ENCODE results near the gene SARS2.

DNA sequence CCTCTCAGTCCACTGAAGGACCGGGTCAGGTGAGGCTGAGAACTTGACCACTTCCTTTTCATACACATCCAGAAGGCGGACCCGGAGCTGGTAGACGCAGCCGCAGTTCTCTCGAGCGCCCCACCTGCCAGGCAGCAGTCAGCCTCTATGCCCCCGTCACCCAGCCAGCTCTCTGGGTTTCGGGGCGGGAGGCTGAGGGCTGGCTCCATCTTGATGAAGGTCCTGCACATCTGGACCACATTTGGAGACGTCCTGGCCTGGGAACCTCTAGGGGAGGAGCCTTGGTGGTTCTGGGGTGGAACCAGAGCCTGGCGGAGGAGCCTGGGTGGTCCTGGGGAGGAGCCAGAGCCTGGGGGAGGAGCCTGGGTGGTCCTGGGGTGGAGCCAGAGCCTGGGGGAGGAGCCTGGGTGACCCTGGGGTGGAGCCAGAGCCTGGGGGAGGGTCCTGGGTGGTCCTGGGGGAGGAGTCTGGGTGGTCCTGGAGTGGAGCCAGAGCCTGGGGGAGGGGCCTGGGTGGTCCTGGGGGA lies 14.5 kb upstream of the SARS2 start:
- TF ChIP-seq EZH2 (IDR thresholded peaks at IDR 0.05; ENCODE audit: low read length, unreplicated experiment), result no peak
- TF ChIP-seq CTCF (conservative IDR thresholded peaks at IDR 0.05; ENCODE audit: low read depth, low read length), result no peak
- TF ChIP-seq EZH2phosphoT487 (IDR thresholded peaks at IDR 0.05; ENCODE audit: borderline replicate concordance, low read length), result no peak

Data from PC-3 (cell line).